Measurements from ENCODE around the gene LZTFL1.

LZTFL1 gene

GRCh38 chr3:45782381-45782780, 59.5 kb downstream of the LZTFL1 start:
- no peak for DNase-seq

- DNase-seq, result no peak
These were observed 60.1 kb downstream of the LZTFL1 start for GRCh38 chr3:45781841-45782240.

- DNase-seq, result no peak
These were observed 60.6 kb downstream of the LZTFL1 start for GRCh38 chr3:45781271-45781670.

GRCh38 chr3:45779746-45780735, 61.9 kb downstream of the LZTFL1 start:
- no peak for DNase-seq

GRCh38 chr3:45778761-45779201, 63.1 kb downstream of the LZTFL1 start:
- no peak for DNase-seq

- no peak for DNase-seq
These were observed 64.1 kb downstream of the LZTFL1 start for GRCh38 chr3:45777746-45778386.

GRCh38 chr3:45777111-45777745, 64.7 kb downstream of the LZTFL1 start:
- no peak for DNase-seq

- no peak for DNase-seq
These were observed 65.3 kb downstream of the LZTFL1 start for GRCh38 chr3:45776611-45777010.

GRCh38 chr3:45776301-45776595, 65.7 kb downstream of the LZTFL1 start:
- DNase-seq, result no peak

- no peak for DNase-seq
These were observed 66.2 kb downstream of the LZTFL1 start for GRCh38 chr3:45775571-45776300.

- DNase-seq, result no peak
These were observed 67.1 kb downstream of the LZTFL1 start for GRCh38 chr3:45774581-45775521.

GRCh38 chr3:45773714-45774449, 68.0 kb downstream of the LZTFL1 start:
- DNase-seq, result no peak
